Activated CD4-positive, alpha-beta T cell treated with anti-CD3 and anti-CD28 coated beads, Interleukin-10, Interleukin-2, amounts not matched to agents 100 ng/mL and 50 ng/mL, durations not matched to agents 16 hours and 8 hours (primary cell): ENCODE data around the gene ABCB6.
A peak's percentile ranks its signal among the peaks of the same experiment; 100 is the strongest.

Experiments used
- DNase-seq: peaks from one replicate; pipeline ENCODE4 v3.0.0-alpha.2; 2020

Gene ABCB6

DNA sequence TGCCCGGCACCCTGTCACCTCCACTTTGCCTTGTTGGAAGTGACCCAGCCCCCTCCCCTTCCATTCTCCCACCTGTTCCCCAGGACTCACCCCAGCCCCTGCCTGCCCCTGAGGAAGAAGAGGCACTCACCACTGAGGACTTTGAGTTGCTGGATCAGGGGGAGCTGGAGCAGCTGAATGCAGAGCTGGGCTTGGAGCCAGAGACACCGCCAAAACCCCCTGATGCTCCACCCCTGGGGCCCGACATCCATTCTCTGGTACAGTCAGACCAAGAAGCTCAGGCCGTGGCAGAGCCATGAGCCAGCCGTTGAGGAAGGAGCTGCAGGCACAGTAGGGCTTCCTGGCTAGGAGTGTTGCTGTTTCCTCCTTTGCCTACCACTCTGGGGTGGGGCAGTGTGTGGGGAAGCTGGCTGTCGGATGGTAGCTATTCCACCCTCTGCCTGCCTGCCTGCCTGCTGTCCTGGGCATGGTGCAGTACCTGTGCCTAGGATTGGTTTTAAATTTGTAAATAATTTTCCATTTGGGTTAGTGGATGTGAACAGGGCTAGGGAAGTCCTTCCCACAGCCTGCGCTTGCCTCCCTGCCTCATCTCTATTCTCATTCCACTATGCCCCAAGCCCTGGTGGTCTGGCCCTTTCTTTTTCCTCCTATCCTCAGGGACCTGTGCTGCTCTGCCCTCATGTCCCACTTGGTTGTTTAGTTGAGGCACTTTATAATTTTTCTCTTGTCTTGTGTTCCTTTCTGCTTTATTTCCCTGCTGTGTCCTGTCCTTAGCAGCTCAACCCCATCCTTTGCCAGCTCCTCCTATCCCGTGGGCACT lies 36.2 kb downstream of the ABCB6 start:
- DNase-seq = peak; percentile 38

DNA sequence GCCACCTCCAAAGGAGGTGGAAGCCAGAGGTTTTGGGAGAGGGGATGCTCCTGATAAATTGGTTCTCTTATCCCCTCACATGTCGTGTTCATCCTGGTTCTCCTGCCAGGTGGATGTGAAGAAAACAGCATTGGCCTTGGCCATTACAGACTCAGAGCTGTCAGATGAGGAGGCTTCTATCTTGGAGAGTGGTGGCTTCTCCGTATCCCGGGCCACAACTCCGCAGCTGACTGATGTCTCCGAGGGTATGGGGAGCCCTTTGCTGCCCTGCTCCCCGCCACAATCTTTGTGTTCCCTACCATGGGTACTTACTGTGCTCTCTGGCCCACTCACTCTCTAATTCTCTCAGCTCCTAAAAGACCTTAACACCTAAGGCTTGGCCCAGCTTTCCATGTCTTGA lies 37.2 kb downstream of the ABCB6 start:
- DNase-seq = no peak

GRCh38 chr2:219180961-219181360 lies 37.8 kb downstream of the ABCB6 start:
- DNase-seq = no peak

DNA sequence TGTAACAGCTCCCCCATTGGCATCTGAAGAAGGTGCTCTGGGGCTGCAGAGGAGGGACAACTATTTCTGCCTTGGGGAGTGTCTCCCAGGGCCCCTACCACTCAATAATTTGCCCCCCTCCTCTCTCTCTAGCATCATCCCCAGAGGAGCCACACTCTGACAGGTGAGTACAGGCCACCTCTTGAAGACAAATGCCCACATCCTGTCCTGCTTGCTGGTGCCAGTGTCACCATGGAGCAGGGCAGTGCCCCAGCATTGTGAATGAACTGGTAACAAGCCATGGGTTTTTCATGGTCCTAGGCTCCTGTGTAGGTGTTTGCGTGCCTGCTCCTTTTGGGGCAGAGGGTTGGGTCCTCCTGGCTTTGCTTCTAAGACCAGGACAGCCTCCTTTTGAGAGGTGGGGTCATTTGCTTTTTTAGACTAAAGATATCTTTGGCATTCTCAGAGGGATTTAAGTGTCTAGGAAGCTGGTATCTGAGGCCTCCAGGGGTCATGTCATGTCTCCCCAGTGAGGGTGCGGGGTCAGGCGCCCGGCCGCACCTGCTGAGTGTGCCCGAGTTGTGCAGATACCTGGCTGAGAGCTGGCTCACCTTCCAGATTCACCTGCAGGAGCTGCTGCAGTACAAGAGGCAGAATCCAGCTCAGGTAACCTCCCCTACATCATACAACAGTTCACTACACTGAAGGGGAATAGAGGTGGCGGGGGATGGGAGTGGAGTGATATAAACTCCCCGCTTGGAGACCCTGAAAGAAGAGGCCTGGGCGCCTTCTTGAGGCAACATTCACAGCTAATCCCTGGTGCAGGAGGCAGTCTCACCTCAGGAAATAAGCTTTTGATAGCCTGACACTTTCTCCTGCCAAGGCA lies 38.9 kb downstream of the ABCB6 start:
- DNase-seq = no peak

GRCh38 chr2:219178377-219179175 lies 40.2 kb downstream of the ABCB6 start:
- peak; percentile 56 for DNase-seq

- peak; percentile 87 for DNase-seq
Observed at GRCh38 chr2:219177552-219178376, 41.0 kb downstream of the ABCB6 start, which contains the start of gene RETREG2. Gene RETREG2, plus strand, starts transcription at chr2:219178275. Its CDS starts 78 bp downstream, at chr2:219178353.

DNA sequence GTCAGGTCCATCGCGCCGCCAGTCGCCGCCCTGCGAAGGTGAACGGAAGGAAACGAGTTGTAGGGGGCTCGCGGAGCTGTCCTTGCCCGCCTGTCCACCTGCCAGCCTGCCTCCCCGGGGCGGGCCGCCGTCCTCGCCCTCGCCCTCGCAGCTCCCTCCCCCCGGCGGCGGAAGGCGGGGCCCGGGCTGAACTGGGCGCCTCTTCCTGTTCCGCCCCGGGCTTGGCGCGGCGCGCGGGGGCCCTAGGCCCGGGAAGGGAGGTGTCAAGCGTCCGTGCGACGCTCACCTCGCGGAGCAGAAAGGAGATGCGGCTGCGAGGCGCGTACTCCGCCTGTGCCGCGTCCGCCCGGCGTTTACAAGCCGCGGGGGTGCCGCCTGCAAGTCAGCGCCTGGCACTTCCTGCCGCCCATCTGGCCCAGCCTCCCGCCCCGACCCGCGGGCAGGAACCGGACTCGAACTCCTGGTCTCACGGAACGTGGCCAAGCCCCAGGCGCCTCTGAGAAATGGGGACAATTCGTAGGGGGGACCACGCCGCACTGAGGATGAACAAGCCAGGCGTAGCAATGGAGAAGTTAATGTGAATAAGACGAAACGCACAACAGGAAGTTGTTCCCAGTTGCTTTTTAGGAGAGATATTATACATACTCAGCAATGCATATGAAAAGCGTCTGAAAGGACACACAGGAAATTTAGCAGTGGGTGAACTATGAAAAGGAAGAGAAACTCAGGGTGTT lies 41.8 kb downstream of the ABCB6 start, which contains the start of gene CNPPD1:
Gene CNPPD1, minus strand, starts transcription at position 108 of the 734 bp plus-strand sequence. Its CDS starts 97 bp downstream, at position 11.
- peak; percentile 93 for DNase-seq

DNA sequence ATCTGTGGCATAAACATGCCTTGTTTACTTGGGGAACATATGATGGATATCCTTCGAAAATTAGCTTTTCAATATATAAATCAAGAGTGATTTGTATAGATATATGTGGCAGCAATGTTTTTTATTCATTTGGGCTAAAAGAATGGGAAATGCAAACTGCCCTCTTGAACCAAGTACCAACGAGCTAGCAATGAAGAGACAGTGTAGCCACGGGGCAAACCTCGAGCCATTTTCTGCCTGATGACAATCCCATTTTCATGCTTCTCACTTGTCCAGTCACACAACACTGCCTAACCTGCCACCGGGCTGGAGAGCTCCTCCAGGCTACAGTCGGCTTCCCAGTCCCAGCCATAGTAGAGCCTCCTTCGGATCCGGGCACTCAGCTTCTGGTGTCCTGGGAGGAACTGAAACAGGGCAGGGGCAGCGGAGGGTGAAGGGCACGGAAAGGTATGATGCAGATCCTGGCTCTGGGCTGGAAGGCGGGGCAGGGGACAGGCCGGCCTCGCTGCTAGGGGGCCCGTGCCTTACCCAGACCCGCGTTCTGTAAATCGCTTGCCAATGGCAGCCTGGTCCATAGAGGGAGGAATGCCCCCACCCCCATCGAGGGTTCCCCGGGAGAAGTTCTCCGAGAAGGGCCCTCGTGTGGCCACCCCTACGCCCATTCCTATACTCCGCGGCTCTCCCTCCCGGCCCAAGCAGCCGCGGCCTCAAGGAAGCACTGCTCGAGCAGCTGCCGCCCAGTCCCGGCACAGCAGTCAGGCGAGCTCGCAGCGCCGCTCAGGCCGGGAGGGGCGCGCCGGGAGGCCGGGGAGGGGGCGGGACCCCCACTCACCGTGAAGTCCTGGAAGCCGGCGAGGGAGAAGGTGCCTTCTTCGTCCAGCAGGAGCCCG lies 42.6 kb downstream of the ABCB6 start:
- peak; percentile 30 for DNase-seq

GRCh38 chr2:219175486-219175885 lies 43.3 kb downstream of the ABCB6 start:
- DNase-seq = no peak

GRCh38 chr2:219174801-219175200 lies 44.0 kb downstream of the ABCB6 start:
- DNase-seq = no peak

DNA sequence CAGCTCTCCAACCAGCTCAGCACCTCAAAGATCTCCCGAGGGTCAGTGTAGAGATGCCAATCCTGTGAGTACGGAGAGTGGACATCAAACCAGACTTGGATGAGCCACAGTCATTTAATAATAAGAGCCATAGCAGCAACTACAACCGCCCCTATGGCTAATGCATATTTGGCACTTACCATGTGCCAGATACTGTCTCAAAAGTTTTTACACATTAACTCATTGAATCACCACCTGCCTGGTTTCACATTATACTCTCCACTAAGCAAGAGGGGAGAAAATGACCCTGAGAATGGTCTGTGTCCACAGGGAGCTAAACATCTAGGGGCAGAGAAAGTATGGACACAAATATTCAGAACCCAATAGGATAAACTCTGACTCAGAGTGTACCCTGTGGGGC lies 44.6 kb downstream of the ABCB6 start:
- no peak for DNase-seq

GRCh38 chr2:219173176-219173575 lies 45.6 kb downstream of the ABCB6 start:
- DNase-seq = no peak

- DNase-seq = no peak
Observed at GRCh38 chr2:219172231-219173154, 46.3 kb downstream of the ABCB6 start.

GRCh38 chr2:219171231-219171651 lies 47.5 kb downstream of the ABCB6 start:
- peak; percentile 51 for DNase-seq

DNA sequence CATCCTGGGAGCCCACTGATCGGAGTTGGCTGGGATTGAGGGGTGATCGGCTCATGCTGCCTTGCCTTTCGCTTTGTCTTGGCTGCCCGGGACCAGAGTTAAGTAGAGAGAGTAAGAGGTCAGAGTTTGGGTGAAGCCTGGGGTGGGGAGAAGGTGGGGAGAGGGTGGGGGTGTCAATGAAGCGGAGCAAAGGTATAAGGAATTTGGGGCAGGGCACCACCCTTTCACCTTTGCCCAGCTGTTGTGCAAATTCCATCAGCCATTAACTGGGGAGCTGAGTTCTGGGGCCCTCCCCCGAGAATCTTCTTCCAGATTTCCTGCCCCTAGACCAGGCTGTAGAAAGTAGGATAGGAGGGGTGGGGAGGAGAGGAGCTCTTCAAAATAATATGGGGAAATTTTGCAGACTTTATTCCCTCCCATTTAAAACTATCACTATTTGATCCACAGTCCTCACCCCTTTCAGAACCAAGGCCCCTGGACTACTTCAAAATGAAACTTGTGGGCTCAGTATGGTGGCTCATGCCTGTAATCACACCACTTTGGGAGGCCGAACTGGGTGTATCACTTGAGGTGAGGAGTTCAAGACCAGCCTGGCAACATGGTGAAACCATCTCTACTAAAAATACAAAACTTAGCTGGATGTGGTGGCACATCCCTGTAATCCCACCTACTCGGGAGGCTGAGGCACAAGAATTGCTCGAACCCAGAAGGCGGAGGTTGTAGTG lies 48.7 kb downstream of the ABCB6 start, which contains the start of gene SLC23A3:
Gene SLC23A3, minus strand, starts transcription at position 100 of the 725 bp plus-strand sequence. Its CDS starts 45 bp downstream, at position 55.
- DNase-seq = peak; percentile 47

DNA sequence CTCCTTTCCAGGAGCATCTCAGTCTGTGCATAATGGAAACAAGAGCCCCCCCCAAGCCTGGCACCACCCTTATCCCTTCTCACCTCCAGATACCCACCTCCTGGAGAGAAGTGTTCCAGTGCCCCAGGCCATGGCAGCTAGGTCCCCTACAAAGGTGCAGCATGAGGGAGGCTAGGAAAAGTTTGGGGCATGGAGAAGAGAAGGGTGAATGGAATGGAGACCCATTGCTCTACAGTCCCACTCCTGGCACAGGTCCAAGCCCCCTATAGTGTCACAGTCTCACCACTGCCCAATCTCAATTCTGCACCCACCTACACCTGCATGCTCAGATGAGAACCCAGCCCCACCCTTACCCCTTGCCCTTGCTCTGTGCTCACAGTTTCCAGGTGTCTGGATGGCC lies 49.8 kb downstream of the ABCB6 start:
- no peak for DNase-seq

DNA sequence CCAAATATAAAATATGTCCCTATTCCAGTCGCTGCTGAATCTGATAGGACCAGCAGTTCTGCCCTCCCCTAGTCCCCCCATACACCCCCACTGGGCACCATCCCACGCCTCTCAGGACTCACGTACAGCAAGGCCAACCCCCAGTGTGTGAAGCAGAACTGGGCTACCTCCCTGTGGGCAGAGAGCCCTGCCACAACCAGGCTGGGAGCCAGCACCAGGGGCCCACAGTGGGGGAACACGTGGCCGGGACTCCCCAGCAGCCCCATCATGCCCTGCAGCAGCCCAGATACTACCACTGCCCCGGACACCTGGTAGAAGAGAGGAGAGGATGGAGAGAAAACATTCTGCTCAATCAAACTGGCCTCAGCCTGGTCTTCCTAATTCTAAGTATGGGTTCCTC lies 50.2 kb downstream of the ABCB6 start:
- DNase-seq = no peak

GRCh38 chr2:219167997-219168396 lies 50.8 kb downstream of the ABCB6 start:
- no peak for DNase-seq
